HepG2 (cell line): ENCODE results near the gene ATG4D. TPM values are rescaled to one million over a fixed set of nuclear protein-coding genes. Genes with fewer than 3 reads are reported as not detected.

Source experiments
- CEBPB ChIP-seq: IDR thresholded peaks from 2 replicates; pipeline ENCODE4 v1.6.1; 2011; ENCODE audit warnings: low read depth, low read length, improper control_type of control experiment, borderline replicate concordance
- HIVEP1 ChIP-seq: sonication (generic); formaldehyde crosslinking; IDR thresholded peaks from 2 replicates; pipeline ENCODE4 v1.4.0; 2020; ENCODE audit warnings: mild to moderate bottlenecking, missing genetic modification reagents
- HOXA7 ChIP-seq: sonication (generic); formaldehyde crosslinking; IDR thresholded peaks from 2 replicates; pipeline ENCODE4 v1.8.1; 2022; ENCODE audit warnings: mild to moderate bottlenecking, missing genetic modification reagents, moderate library complexity
- PAXIP1 ChIP-seq: sonication (generic); formaldehyde crosslinking; conservative IDR thresholded peaks from 2 replicates; pipeline ENCODE4 v1.4.0; 2020; ENCODE audit warnings: mild to moderate bottlenecking, missing genetic modification reagents, moderate library complexity
- RNF2 ChIP-seq: fragments of 450-650 bp; conservative IDR thresholded peaks from 2 replicates; pipeline ENCODE4 v1.6.1; 2016; ENCODE audit warnings: low read depth
- SIX1 ChIP-seq: sonication (generic); formaldehyde crosslinking; IDR thresholded peaks from 2 replicates; pipeline ENCODE4 v1.4.0; 2020; ENCODE audit warnings: missing genetic modification reagents, borderline replicate concordance
- XRCC5 ChIP-seq: fragments of 200-400 bp; formaldehyde crosslinking; optimal IDR thresholded peaks from 2 replicates; pipeline ENCODE3; 2017; ENCODE audit warnings: mild to moderate bottlenecking, low read length
- ZBED4 ChIP-seq: sonication (generic); formaldehyde crosslinking; IDR thresholded peaks from 2 replicates; pipeline ENCODE4 v1.4.0; 2020; ENCODE audit warnings: missing genetic modification reagents, borderline replicate concordance
- ZFP36L1 ChIP-seq: sonication (generic); formaldehyde crosslinking; IDR thresholded peaks from 2 replicates; pipeline ENCODE4 v1.8.0; 2022; ENCODE audit warnings: mild to moderate bottlenecking, missing genetic modification reagents, moderate library complexity
- ZFX ChIP-seq: sonication (generic); formaldehyde crosslinking; IDR thresholded peaks from 2 replicates; pipeline ENCODE4 v1.4.0; 2020; ENCODE audit warnings: mild to moderate bottlenecking, low read depth, missing genetic modification reagents, moderate library complexity
- ZNF138 ChIP-seq: sonication (generic); formaldehyde crosslinking; IDR thresholded peaks from 2 replicates; pipeline ENCODE4 v1.5.0; 2020; ENCODE audit warnings: mild to moderate bottlenecking, low read depth, missing genetic modification reagents
- ZNF484 ChIP-seq: sonication (generic); formaldehyde crosslinking; IDR thresholded peaks from 2 replicates; pipeline ENCODE4 v1.5.1; 2020; ENCODE audit warnings: mild to moderate bottlenecking, low read depth, missing genetic modification reagents, borderline replicate concordance
- ZNF746 ChIP-seq: sonication (generic); formaldehyde crosslinking; IDR thresholded peaks from 2 replicates; pipeline ENCODE4 v1.8.0; 2022; ENCODE audit warnings: mild to moderate bottlenecking, missing genetic modification reagents
- polyA plus RNA-seq, 8 experiments: library from polyadenylated mRNA; depleted of rRNA in 3 of 8; stranded (reverse) in 7 of 8; unstranded in 1 of 8; fragments of >200 nt; fragmentation: Illumina TruSeq in 4 of 8; extraction: Trizol in 4 of 8; gene quantifications; 2 replicates each; pipeline versions ENCODE4 v1.2.1 to v1.2.3, GENCODE V29; 2011 to 2016; ENCODE audit warnings: low read depth in 4 of 8, missing spikeins in 1 of 8, mixed read lengths in 1 of 8; ENCODE audit not compliant: insufficient read depth in 1 of 8
- total RNA-seq, 5 experiments: library from RNA; depleted of rRNA; stranded (reverse); fragments of >200 nt; fragmentation: Illumina TruSeq; extraction: Trizol; gene quantifications; 2 replicates each; pipeline ENCODE4 v1.2.3, GENCODE V29; 2016; ENCODE audit warnings: low read depth in 1 of 5
- TF ChIP-seq, protein P1 (sequence below): sonication (generic); formaldehyde crosslinking; IDR thresholded peaks from 2 replicates; pipeline ENCODE4 v1.5.1; 2020; ENCODE audit warnings: mild to moderate bottlenecking, missing genetic modification reagents, moderate library complexity
- TF ChIP-seq, protein P2 (sequence below): sonication (generic); formaldehyde crosslinking; IDR thresholded peaks from 2 replicates; pipeline ENCODE4 v1.9.0; 2021; ENCODE audit warnings: missing genetic modification reagents, borderline replicate concordance

ATG4D gene
- total and polyA plus RNA-seq, 2 of the 13 experiments (the other 11 are each of a cell fraction or from before 2014, with no cell fraction given): 17.8 to 19.0 TPM

DNA sequence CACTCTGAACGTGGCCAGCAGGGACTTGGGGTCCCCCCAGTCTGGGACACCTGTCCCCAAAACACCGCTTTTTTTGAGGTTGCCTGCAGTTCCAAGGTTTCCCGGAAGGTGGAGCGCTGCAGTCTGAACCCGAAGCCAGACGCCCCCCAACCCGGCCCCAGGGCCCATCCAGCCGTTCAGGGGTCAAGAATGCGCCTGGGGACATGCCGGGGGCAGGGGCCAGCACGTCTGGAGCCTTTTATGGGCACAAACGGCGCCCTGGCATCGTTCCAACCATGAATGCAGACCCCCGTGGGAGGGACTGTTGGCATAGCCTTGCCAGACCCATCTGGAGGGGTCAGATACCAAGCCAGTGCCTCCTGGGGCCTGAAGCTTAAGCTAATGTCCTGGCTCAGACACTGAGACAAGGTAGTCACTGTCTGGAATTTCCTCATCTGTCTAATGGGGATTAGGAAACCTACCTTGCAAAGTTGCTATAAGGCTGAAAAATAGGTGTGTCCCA is 33.4 kb upstream of the ATG4D start (continued):
- no peak for TF ChIP-seq HIVEP1
- peak; percentile 58 for TF ChIP-seq PAXIP1
- no peak for TF ChIP-seq RNF2
- TF ChIP-seq ZFP36L1: no peak
- 0 out of 2 replicates have a peak, but pooled peaks have one; percentile 15 for TF ChIP-seq ZFX (CRISPR knock-in tag)
- TF ChIP-seq CEBPB: no peak
- no peak for TF ChIP-seq ZBED4 (CRISPR knock-in tag)
- peak; percentile 51 for TF ChIP-seq XRCC5
- TF ChIP-seq ZNF138: no peak
- no peak for TF ChIP-seq ZNF746 (CRISPR knock-in tag)
- TF ChIP-seq, protein P1, sequence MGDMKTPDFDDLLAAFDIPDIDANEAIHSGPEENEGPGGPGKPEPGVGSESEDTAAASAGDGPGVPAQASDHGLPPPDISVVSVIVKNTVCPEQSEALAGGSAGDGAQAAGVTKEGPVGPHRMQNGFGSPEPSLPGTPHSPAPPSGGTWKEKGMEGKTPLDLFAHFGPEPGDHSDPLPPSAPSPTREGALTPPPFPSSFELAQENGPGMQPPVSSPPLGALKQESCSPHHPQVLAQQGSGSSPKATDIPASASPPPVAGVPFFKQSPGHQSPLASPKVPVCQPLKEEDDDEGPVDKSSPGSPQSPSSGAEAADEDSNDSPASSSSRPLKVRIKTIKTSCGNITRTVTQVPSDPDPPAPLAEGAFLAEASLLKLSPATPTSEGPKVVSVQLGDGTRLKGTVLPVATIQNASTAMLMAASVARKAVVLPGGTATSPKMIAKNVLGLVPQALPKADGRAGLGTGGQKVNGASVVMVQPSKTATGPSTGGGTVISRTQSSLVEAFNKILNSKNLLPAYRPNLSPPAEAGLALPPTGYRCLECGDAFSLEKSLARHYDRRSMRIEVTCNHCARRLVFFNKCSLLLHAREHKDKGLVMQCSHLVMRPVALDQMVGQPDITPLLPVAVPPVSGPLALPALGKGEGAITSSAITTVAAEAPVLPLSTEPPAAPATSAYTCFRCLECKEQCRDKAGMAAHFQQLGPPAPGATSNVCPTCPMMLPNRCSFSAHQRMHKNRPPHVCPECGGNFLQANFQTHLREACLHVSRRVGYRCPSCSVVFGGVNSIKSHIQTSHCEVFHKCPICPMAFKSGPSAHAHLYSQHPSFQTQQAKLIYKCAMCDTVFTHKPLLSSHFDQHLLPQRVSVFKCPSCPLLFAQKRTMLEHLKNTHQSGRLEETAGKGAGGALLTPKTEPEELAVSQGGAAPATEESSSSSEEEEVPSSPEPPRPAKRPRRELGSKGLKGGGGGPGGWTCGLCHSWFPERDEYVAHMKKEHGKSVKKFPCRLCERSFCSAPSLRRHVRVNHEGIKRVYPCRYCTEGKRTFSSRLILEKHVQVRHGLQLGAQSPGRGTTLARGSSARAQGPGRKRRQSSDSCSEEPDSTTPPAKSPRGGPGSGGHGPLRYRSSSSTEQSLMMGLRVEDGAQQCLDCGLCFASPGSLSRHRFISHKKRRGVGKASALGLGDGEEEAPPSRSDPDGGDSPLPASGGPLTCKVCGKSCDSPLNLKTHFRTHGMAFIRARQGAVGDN (CRISPR knock-in tag): peak; percentile 56
- TF ChIP-seq, protein P2, sequence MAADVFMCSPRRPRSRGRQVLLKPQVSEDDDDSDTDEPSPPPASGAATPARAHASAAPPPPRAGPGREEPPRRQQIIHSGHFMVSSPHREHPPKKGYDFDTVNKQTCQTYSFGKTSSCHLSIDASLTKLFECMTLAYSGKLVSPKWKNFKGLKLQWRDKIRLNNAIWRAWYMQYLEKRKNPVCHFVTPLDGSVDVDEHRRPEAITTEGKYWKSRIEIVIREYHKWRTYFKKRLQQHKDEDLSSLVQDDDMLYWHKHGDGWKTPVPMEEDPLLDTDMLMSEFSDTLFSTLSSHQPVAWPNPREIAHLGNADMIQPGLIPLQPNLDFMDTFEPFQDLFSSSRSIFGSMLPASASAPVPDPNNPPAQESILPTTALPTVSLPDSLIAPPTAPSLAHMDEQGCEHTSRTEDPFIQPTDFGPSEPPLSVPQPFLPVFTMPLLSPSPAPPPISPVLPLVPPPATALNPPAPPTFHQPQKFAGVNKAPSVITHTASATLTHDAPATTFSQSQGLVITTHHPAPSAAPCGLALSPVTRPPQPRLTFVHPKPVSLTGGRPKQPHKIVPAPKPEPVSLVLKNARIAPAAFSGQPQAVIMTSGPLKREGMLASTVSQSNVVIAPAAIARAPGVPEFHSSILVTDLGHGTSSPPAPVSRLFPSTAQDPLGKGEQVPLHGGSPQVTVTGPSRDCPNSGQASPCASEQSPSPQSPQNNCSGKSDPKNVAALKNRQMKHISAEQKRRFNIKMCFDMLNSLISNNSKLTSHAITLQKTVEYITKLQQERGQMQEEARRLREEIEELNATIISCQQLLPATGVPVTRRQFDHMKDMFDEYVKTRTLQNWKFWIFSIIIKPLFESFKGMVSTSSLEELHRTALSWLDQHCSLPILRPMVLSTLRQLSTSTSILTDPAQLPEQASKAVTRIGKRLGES (CRISPR knock-in tag): no peak
- TF ChIP-seq ZNF484 (CRISPR knock-in tag): no peak
- no peak for TF ChIP-seq HOXA7
- no peak for TF ChIP-seq SIX1 (CRISPR knock-in tag)
